ENCODE data around the gene GSTA4.
A peak's percentile ranks its signal among the peaks of the same experiment; 100 is the strongest.

The GSTA4 gene, protein sequence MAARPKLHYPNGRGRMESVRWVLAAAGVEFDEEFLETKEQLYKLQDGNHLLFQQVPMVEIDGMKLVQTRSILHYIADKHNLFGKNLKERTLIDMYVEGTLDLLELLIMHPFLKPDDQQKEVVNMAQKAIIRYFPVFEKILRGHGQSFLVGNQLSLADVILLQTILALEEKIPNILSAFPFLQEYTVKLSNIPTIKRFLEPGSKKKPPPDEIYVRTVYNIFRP

DNA sequence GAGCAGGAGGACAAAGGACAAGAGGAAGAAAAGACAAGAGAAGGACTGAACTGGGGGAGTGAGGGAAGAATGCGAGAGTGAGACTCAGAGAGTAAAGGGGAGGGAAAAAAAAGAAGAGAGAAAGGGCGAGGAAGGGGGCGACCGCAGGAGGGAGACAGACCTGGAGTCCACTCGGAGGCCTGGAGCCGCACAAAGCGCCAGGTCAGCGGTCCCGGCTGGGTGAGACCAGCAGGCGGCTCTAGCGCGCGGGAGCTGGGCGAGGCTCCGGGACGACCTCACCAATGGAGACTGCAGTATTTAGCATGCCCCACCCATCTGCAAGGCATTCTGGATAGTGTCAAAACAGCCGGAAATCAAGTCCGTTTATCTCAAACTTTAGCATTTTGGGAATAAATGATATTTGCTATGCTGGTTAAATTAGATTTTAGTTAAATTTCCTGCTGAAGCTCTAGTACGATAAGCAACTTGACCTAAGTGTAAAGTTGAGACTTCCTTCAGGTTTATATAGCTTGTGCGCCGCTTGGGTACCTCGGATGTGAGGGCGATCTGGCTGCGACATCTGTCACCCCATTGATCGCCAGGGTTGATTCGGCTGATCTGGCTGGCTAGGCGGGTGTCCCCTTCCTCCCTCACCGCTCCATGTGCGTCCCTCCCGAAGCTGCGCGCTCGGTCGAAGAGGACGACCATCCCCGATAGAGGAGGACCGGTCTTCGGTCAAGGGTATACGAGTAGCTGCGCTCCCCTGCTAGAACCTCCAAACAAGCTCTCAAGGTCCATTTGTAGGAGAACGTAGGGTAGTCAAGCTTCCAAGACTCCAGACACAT, at the start of gene GSTA4:
GSTA4 (minus strand) TSS at position 196 of the 824 bp plus-strand sequence. CDS start 1,041 bp downstream, outside the sequence.
- DNase-seq: peak; percentile 81

DNA sequence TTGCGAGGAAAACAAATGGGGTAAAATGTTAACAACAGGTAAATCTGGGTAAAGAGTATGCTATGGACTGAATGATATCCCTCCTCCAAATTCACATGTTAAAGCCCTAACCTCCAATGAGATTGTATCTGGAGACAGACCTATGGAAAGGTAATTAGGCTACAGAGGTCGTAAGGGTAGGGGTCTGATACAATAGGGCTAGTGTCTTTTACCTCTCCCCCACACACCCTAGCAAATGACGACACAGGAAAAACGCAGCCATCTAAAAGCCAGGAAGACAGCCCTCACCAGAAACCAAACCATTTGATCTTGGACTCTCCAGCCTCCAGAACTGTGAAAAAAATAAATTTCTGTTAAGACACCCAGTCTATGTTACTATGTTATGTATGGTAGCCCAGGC, 49.5 kb upstream of the GSTA4 start:
- no peak for DNase-seq

DNA sequence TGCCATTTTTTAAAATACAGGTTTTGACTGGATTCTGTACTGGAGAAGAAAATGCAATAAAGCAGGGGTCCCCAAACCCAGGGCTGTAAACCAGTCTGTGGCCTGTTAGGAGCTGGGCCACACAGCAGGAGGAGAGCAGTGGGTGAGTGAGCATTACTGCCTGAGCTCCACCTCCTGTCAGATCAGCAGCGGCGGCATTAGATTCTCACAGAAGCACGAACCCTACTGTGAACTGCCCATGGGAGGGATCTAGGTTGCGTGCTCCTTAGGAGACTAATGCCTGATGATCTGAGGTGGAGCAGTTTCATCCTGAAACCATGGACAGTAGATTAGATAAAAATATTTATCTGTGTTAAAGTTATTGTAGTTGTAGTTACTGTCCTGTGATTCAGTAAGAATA, 49.0 kb upstream of the GSTA4 start:
- no peak for DNase-seq

DNA sequence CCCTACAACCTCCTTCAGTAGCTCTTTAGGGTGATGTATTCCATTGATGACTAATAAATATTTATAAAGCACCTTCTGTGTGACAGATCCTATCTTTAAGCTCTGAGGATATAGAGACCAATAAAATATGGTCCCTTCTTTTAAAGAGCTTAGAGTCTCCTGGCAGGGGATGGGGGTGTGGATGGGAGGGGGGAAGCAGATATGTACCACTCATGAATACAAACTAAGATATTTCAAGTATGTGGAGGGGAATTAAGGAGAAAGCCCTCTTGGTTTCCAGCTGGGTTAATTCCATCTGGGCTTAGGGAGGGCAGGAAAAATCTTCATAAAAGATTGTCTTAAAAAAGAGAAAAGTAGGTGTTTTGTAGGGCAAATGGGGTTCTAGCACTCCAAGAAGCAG, 48.5 kb upstream of the GSTA4 start:
- DNase-seq: no peak

DNA sequence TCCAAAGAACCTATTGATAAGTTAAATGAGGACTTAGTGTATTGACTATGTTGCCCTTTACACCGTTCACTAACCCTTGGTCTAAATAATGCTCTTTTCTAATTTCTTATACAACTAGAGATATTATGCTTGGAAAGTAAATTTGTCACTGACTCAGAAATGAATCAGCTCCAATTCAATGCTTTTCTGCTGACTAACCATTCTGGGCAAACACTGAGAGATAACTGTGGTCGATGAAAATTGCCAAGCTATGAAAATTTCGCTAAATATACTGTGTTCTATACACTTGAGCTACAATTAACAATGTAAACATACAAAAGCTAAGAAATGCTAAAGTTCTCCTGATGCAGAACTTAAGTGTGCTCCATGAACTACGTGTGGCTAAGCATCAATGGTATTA, 47.0 kb upstream of the GSTA4 start:
- no peak for DNase-seq

DNA sequence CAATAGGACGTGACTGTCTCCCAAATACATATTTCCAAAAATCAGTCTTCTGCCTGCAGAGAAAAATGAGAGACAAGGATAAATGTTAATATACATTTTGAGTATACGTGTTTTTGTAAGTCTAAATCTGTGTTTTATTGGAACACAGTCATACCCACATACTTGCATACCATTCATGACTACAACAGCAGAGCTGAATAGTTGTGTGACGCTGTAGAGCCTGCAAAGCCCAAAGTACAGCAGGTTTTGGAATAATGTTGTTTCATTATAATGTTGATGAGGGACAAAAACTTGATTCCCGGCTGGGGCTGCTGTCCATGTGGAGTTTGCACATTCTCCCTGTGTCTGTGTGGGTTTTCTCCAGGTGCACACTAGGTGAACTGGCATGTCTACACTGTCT, 46.3 kb upstream of the GSTA4 start:
- DNase-seq: no peak

DNA sequence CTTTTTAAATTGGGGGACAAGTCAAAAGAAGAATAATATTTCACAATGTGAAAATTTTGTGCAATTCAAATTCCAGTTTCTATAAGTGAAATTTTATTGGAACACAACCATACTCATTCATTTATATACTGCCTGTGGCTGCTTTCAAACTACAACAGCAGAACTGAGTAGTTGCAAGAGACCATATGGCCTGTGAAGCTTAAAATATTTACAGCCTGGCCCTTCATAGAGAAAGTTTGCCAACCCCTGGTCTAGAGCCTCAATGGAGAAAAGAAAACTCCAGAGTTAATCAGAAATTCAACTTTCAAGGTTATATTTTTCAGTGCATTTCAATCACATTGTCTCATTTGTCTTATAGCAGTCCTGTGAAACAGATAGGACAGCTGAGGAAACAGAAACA, 43.5 kb upstream of the GSTA4 start:
- DNase-seq: no peak

DNA sequence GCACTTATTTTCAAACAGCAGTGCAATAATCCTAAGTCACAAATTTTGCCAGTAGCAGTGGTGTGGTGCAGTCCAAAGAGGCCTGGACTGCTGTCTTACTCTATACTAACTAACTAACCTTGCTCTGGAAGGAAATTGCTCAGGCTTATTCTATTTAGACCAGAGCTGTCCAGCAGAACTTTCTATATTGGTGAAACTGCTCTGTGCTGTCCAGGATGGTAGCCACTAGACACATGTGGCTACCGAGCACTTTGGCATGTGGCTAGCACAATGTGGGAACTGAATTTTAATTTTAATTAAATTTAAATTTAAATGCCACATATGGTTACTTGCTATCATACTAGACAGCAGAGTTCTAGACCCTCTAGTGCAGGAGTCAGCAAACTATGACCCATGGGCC, 43.1 kb upstream of the GSTA4 start:
- no peak for DNase-seq

DNA sequence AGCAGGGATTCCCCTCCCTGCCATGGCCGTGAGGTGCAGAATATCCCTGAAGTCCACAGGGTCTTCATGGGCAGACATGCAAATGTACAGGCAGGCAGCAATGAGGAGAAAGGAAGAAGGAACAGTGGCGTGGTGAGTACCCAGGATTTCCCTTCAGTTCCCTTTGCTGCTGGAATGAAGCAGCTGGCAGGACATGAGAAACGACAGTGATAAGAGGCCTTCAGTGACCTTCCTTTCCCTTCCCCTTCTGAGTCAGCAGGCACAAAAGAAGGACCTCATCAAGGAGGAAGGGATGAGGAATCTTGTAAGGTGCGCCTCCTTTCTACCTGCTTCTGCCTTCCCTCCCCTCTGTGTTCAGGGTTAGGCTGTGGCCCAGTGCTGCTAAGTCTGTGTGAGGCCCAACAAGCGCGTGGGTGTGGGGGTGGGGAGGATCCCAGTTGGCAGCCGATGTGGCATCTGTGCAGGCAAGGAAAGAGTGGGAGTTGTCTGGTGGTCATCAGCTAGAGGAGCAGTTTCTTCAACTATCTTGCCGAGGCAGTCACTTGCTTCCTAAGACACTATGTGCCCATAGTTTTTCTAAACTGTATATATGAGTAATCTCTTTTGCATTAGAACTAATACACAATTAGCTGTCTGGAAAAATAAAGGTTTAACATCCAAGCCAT, 40.6 kb upstream of the GSTA4 start:
- no peak for DNase-seq

DNA sequence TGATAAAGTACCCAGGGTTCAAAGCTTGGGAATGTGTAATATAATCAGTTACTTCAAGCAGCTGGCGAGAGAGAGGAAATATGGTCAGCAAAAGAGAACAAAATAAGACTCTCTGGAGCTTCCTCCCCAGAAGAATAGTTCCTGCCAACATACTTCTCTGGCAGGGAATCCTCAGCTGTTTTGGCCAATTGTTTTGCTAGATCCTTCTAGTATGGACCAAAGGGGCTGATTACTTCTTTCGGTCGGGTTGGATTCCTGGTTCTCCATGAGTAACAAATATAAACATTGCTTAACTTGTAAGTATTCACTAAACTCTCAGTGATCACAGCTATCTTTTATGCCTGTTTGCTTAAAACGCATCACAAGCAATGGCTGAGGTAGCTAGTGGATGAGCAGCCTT, 38.7 kb upstream of the GSTA4 start:
- DNase-seq: no peak

DNA sequence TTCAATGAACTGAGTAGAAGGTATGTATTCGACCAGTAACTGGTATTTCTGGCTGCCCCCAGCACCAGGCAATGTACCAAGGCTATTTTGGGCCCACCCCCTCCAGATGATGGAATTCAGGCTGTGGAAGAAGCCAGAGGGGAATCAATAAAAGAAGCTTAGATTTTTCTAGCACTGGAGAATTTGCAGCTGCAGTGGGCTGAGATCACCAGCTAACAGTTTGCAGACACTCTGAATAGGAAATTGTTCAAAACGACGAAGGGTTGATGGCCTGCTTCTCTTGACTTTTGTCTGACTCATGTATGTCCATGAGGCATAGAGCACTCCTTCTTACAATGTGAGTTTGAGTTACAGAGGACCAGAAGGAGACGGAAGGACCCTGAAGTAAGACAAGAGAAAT, 37.8 kb upstream of the GSTA4 start:
- DNase-seq: no peak

DNA sequence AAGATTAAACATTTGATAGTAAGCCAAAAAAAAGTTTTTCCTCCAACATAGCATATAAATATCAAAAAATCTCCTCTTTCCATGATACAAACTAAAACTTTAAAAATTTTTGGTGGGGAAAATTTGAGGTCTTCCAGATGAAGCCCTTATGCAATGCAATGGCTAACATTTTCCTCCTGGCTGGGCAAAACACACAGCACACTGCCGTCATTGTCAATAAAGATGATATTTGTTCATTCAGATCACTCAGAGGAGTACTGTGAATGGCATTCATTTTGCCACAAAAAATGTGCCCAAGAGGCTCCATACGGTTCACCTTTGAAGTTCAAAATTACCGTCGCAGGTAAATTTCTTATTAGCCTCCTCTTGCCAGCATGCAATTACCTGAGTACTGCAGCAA, 36.2 kb upstream of the GSTA4 start:
- no peak for DNase-seq

DNA sequence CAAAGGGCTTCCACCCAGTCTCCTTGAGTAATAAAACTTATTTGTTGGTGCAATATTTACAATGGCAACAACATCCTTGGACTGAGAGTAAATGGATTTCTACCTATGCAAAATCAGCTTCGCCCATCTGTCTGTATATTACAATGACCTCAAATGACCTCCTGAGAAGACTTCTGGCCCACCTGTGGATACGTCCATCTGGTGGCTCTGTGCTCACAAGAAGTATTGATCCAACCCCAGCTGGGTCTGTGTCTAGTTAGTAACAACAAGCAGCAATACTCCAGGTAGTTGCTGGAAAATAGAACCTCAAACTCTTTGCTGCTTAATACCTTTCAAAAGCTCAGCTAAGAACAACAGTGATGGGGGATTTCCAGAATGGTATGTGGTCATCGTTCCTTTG, 34.7 kb upstream of the GSTA4 start:
- DNase-seq: no peak

DNA sequence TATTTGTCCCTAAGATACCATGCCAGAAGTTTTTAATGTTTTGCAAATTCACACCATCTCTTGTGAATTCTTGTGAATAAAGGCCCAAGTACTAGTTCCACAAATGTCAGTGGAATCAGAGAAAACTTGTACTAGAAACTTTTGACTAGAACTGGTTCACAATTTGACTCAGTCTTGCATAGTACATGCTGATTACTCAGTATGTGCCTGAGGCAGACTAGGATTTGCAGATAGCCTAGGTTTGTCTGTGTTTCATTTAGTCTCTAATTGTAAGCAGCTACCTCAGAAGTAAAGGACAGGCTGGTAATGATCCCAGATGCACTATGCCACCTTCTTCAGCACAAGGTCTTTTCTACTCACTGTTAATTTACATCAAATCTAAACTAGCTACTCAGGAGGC, 34.2 kb upstream of the GSTA4 start:
- DNase-seq: no peak

DNA sequence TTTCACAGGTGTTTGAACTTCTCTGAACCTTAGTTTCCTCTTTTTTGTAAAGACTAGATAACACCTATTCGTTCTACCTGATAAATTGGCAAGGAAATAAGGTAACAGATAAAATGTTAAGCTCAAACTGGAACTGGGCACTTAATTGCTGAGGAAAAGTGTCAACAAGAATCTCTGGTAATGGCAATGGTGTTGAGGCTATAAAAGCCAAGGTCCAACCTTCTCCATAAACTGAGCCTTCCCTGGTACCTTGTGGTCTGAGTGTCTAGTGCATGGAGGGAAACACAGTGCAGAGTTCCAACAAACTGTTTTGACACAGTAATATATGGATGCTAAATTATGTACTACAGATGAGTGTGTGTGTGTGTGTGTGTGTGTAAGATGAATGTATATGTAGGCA, 33.4 kb upstream of the GSTA4 start:
- no peak for DNase-seq

DNA sequence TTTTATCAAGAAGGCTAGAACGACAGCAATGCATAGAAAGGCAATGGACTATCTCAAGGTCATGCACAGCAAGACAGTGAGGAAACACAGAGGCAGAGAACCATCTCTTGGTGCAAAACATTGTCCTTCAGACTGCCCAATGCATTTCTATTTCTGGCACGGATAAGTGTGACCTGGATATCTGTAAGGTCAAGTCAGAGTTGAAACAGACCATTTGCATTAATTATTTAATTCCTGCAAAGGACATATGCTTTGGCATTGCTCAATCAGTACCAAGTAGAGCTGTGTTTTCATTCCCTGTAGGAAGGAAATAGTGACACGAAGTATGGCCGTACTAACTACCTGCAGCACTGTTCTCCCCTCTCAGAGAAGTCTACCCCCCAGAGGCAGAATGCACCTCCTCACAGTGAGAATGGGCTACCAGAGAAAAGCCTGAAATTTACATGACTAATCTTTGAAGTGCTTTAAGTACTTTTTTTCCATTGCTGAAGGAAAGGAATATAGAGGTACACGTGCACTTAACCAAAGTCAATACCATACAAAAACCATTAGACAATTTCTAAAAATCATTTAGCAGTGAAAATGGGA, 32.1 kb upstream of the GSTA4 start:
- DNase-seq: no peak

DNA sequence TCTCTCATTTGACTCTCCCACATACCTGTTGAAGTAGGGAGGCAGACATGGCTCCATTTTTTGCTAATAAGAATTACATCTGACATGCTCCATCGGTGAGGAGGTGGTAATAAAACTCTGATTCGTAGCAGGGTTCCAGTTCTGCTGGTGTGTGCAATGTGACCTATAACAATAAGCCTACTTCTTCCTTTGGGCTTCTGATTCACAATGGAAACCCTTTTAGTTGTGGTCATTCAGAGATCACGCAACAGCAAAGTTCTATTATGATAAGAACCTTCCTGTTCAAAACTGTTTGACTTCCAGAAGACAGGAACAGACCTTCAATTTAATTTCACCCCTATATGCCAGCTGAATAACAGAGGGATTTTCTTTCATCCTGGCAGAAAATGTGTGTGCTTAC, 31.4 kb upstream of the GSTA4 start:
- no peak for DNase-seq

DNA sequence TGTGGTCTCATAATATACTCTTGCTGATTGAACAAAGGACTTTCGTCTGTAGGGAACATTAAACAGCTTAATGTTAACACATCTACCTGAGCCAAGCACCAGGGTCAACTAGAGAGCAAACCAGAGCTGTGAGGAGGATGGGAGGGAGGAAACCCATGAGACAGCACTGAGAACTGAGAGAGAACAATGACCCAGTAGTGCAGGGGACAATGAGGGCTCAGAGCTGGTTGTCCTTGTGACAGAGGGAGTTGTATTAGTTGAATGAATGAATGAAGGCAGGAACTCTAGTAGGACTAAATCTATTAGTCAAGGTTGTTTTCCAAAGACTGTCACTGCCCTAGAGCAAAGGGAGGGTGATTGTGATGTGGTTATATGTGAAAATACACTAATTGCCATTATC, 28.2 kb upstream of the GSTA4 start:
- DNase-seq: no peak

DNA sequence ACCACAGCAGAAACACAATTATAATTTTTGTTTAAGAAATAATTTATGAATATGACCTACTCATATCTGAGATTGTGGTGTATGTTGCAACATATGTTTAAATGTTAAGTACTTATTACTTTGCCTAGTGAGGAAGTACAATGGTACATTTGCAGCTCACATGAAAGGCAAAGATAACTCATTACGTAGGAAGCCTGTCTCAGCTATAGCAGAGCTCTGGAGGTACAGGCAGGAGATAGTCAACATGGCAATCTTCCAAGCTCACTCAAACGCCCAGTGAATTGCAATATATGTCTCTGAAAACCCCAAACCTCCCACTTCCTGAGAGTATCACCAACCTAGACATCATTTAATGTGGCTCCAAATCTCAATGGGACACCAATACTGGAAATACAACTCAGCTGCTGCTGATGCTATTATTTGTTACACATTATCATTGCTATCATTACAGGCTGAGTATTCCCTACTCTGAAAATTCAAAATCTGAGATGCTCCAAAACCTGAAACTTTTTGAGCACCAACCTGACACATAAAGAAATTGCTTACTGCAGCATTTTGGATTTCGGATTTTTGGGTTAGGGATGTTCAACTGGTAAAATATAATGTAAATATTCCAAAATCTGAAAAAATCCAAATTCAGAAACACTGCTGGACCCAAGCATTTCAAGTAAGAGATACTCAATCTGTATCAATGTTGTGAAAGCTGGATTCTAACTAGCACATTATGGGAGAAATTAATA, 25.1 kb upstream of the GSTA4 start:
- no peak for DNase-seq

DNA sequence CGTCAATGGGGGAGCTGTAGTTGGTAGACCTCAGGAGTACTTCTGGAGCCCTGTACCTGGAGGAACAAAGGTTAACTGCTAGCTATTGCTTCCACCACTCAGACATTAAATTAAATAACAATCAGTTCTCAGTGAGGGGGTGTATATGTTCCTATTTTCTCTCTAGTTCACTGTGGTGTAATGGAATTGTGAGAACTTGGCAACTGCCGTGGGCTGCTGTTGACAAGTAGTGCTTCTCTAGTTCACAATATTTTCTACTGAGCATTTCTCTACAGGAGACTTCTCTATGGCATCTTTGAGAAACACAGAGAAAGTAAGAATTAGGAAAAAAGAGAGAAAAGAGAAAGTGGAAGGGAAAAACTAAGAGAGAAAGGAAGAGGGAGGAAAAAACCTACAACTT, 23.4 kb upstream of the GSTA4 start:
- DNase-seq: no peak

DNA sequence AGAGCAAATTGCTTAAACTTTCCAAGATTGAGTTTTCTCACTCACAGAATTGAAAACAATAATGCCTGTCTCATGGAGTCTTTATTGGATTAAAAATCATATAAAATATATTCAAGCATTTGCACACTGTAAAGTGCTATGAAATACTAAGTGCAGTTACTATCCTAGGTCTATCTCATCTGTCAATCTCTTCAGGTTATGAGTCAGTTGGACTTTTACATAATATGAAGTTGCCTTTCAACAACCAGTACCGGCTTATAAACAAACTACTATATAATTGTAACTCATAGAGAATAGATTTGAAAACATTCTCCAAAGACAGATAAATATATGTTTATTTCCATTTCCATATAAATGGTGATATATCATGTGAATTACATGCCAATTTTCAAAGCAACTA, 20.4 kb upstream of the GSTA4 start:
- DNase-seq: no peak

DNA sequence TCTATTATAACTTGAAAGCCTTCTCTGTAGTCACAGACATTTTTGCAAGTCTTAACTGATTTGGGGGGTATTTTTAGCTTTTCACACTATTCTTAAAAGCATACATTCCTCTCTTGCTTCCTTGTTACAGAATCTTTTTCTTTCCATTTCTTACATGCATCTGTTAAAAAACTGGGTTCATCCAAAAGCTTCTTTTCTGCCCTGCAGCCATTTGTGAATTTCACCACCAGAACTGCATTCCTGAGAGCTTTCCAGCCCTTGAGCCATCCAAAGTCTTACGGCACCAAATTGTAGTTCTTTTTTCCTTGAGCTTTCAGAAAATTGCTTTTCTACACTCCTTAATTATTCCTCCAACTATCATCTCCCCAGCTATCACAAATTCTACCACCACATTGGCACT, 19.7 kb upstream of the GSTA4 start:
- no peak for DNase-seq

DNA sequence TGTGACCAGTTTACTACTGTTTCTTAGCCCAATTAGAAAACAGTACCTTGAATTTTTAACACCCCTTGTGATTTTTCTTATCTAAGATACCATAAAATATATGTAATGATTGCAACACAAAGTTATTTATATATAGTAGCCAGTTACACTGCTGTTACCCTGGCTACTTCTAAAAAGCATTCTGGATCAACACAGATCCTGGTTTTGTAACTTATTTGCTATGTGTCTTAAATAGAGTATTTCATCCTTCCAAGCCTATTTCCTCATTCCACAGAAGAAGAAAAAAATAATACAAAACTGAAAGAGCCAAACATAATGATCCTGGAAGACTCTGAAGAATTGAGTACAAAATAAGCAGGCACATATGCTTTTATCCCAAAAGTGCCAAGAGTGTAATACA, 19.0 kb upstream of the GSTA4 start:
- no peak for DNase-seq
